Measurements from ENCODE around the gene SHC1.

The SHC1 gene

DNA sequence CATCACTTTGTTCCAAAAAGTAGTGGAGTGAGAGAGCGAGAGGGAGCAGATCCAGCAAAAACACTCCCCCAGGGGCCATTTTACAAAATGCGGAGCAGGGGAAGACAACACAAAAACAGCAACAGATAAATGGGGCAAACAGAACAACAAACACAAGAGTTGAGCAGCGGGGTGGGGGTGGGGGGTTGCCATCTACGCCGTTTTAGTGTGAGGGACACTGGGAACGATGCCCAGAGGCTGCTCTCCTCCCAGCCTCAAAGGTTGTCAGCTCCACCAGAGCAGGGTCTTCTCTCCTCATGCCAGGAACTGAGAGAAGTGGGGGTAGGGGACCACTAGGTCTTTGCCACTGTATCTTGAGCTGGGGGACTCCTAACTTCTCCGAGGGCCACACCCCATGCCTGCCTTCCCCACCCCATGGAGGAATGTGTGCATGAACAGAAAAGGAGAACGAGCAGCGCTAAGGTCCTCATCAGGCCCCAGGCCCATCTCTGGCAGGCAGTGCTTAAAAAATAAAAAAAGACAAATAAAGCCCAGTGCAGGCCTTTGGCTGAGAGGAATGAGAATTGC lies 13.4 kb downstream of the SHC1 start:
- DNase-seq (ENCODE audit: insufficient read length) (no peak), FAIRE-seq (no peak)
- TF ChIP-seq TAF1 (IDR thresholded peaks at IDR 0.05; ENCODE audit: borderline replicate concordance, low read depth, low read length) (no peak), POLR2AphosphoS5 (IDR thresholded peaks at IDR 0.05; ENCODE audit: low read depth, low read length) (no peak), POLR2A (IDR thresholded peaks at IDR 0.05; ENCODE audit: low read depth, low read length) (no peak)

DNA sequence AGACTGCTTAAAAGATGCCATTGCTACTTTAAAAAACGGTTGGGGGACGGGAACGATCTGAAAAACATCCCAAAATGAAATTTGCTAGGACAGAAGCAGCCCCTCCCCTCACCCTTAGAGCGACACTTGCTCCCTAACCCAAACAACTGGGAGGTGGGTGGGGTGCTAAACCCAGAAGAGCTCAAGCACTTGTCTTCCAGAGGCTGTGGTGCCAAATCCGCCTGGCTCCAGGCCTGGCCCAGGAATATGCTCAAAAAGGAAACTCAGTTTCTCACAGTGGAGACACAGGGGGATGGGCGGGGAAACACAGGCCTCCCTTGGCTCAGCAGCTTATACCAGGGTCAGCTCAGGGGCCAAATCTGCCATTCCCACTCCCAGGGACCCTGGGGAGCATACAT lies 14.0 kb downstream of the SHC1 start:
- FAIRE-seq, result no peak
- TF ChIP-seq TAF1 (IDR thresholded peaks at IDR 0.05; ENCODE audit: borderline replicate concordance, low read depth, low read length) (no peak), POLR2AphosphoS5 (IDR thresholded peaks at IDR 0.05; ENCODE audit: low read depth, low read length) (no peak; the same call in 1 of the 2 replicates), POLR2A (IDR thresholded peaks at IDR 0.05; ENCODE audit: low read depth, low read length) (no peak)
- DNase-seq (ENCODE audit: insufficient read length), result no peak

DNA sequence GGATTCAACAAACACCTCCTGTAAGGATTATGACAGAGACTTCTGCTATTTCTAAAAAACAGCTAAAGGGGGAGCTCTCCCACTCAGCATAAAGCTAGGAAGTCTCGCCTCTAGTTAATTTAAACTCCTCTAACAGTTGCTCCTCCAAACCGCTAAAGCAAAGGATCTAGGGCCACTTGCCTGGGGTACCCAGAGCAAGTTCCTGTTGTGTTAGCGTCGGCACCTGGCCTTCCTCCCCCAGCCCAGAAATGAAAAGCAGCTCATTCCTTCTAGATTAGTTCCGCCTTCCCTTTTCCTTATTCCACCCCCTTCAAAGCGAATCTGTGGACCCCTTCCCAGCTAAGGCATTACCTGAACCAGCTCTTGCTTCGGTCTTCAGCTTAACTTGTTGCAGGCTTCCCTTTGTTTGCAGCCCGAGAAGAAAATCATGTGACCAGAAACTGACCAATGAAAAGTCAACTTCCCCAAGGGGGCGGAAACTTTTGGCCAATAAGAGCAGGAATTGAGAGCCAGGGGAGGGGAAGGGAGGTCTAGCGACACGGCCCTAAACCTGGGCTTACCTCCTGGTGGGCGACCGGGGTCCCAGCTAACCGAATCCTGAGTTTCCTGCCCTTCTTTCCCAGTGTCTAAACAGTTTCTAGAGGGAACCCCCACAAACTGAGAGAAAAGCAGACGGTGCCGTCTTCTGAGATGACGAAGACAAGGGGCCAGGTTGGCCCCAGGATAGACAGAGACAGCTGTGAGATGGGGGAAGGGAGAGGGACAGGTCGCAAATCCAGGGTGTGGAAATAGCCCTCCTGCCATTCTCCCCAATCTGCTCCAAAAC lies 14.6 kb downstream of the SHC1 start, which contains the start of gene PBXIP1:
TSS of gene PBXIP1 (minus strand) at position 382 of the 826 bp plus-strand sequence. CDS start 2,378 bp downstream, outside the sequence.
- DNase-seq (ENCODE audit: insufficient read length), result peak; percentile 90
- peak; percentile 93 for FAIRE-seq
- no peak for TF ChIP-seq TAF1 (IDR thresholded peaks at IDR 0.05; ENCODE audit: borderline replicate concordance, low read depth, low read length)
- TF ChIP-seq POLR2A (IDR thresholded peaks at IDR 0.05; ENCODE audit: low read depth, low read length), result no peak
- no peak; the same call in 1 of the 2 replicates for TF ChIP-seq POLR2AphosphoS5 (IDR thresholded peaks at IDR 0.05; ENCODE audit: low read depth, low read length)

DNA sequence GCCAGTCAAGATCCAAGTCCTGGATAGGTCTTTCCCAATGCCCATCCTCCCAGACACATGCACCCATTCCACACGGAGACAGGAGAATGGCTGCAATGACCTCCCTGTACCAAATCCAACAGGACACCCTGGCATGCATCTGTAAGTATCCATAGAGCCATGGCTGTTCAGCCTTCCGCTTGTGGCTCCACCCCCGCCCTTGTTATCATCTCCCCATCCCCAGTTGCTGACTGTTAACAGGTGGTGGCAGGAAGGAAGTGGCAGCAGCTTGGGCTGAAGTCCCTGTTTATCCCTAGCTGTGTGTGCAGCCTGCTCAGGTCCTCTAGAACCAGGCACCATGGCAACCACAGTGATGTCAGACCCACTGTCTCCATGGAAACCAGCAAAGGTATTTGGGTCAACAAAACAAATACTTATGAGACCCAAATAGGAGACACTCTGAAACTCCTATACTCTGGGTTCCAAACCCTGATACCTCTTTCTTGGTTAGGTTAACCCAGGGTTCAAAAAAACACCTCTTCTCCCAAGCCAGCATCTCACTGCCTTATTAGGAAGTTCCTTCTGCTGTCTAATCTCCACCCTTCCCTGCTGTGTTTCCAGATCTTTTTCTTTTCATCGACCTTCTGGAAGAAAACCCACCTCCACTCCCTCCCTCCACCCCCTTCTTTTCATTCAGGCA lies 15.4 kb downstream of the SHC1 start:
- TF ChIP-seq POLR2A (IDR thresholded peaks at IDR 0.05; ENCODE audit: low read depth, low read length), result no peak
- no peak for TF ChIP-seq TAF1 (IDR thresholded peaks at IDR 0.05; ENCODE audit: borderline replicate concordance, low read depth, low read length)
- TF ChIP-seq POLR2AphosphoS5 (IDR thresholded peaks at IDR 0.05; ENCODE audit: low read depth, low read length), result no peak
- peak; percentile 75 for FAIRE-seq
- DNase-seq (ENCODE audit: insufficient read length), result no peak

GRCh38 chr1:154954541-154954940 lies 16.0 kb downstream of the SHC1 start:
- DNase-seq (ENCODE audit: insufficient read length) (no peak), FAIRE-seq (no peak)

DNA sequence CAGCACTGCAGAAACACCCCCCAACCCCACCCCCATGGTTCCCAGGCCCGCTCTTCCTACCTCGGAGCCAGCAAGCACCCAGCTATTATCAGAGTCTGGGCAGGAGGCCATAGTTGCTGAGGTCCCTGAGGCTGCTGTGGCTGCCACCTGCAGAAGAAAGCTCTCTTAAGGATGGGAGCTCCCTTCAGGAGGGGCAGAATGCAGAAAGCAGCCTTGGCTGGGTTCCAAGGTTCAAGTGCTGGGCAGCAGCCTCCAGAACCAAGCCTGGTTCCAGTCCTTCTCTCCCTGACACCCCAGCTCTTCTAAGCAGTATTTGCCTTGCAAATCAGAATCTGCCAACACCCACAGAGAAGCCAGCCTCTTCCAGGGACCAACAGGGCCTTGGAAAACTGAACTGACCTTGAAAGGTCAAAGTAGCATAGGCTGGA lies 16.9 kb downstream of the SHC1 start:
- DNase-seq (ENCODE audit: insufficient read length) (no peak), FAIRE-seq (no peak)
- TF ChIP-seq POLR2A (IDR thresholded peaks at IDR 0.05; ENCODE audit: low read depth, low read length), result no peak
- no peak for TF ChIP-seq POLR2AphosphoS5 (IDR thresholded peaks at IDR 0.05; ENCODE audit: low read depth, low read length)
- TF ChIP-seq TAF1 (IDR thresholded peaks at IDR 0.05; ENCODE audit: borderline replicate concordance, low read depth, low read length), result no peak

More at GRCh38 chr1:154954541-154954940, 16.0 kb downstream of the SHC1 start:
- no peak for TF ChIP-seq POLR2A (IDR thresholded peaks at IDR 0.05; ENCODE audit: low read depth, low read length)
- no peak for TF ChIP-seq POLR2AphosphoS5 (IDR thresholded peaks at IDR 0.05; ENCODE audit: low read depth, low read length)
- no peak for TF ChIP-seq TAF1 (IDR thresholded peaks at IDR 0.05; ENCODE audit: borderline replicate concordance, low read depth, low read length)

DNA sequence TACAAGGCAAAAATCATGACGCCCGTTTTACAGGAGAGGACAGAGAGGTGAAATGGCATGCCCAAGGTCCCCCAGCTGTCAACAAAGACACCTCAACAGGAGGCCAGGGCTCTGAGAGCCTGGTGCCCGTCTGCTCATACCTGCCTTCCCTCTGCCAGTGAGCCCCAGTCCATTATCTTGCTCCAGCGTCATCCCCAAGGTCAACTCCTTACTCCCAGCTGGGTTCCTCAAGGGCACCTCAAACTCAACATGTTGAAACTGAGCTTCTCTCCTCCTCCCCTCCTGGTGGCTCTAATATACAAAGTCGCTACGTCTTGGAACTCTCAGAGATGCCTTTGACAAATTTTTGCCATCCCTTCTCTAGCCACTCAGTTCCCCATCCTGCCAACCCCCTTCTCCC lies 17.9 kb downstream of the SHC1 start:
- no peak for TF ChIP-seq POLR2AphosphoS5 (IDR thresholded peaks at IDR 0.05; ENCODE audit: low read depth, low read length)
- TF ChIP-seq POLR2A (IDR thresholded peaks at IDR 0.05; ENCODE audit: low read depth, low read length), result no peak
- no peak for TF ChIP-seq TAF1 (IDR thresholded peaks at IDR 0.05; ENCODE audit: borderline replicate concordance, low read depth, low read length)
- FAIRE-seq (no peak), DNase-seq (ENCODE audit: insufficient read length) (no peak)

- TF ChIP-seq POLR2A (IDR thresholded peaks at IDR 0.05; ENCODE audit: low read depth, low read length) (no peak), TAF1 (IDR thresholded peaks at IDR 0.05; ENCODE audit: borderline replicate concordance, low read depth, low read length) (no peak), POLR2AphosphoS5 (IDR thresholded peaks at IDR 0.05; ENCODE audit: low read depth, low read length) (no peak)
- no peak for DNase-seq (ENCODE audit: insufficient read length)
Measured at GRCh38 chr1:154951901-154952657, 18.5 kb downstream of the SHC1 start.

GRCh38 chr1:154948079-154948478 lies 22.5 kb downstream of the SHC1 start:
- FAIRE-seq, result no peak
- DNase-seq (ENCODE audit: insufficient read length), result no peak
- TF ChIP-seq POLR2AphosphoS5 (IDR thresholded peaks at IDR 0.05; ENCODE audit: low read depth, low read length) (no peak), TAF1 (IDR thresholded peaks at IDR 0.05; ENCODE audit: borderline replicate concordance, low read depth, low read length) (no peak), POLR2A (IDR thresholded peaks at IDR 0.05; ENCODE audit: low read depth, low read length) (no peak)

More at GRCh38 chr1:154951901-154952657, 18.5 kb downstream of the SHC1 start:
- FAIRE-seq, result no peak

DNA sequence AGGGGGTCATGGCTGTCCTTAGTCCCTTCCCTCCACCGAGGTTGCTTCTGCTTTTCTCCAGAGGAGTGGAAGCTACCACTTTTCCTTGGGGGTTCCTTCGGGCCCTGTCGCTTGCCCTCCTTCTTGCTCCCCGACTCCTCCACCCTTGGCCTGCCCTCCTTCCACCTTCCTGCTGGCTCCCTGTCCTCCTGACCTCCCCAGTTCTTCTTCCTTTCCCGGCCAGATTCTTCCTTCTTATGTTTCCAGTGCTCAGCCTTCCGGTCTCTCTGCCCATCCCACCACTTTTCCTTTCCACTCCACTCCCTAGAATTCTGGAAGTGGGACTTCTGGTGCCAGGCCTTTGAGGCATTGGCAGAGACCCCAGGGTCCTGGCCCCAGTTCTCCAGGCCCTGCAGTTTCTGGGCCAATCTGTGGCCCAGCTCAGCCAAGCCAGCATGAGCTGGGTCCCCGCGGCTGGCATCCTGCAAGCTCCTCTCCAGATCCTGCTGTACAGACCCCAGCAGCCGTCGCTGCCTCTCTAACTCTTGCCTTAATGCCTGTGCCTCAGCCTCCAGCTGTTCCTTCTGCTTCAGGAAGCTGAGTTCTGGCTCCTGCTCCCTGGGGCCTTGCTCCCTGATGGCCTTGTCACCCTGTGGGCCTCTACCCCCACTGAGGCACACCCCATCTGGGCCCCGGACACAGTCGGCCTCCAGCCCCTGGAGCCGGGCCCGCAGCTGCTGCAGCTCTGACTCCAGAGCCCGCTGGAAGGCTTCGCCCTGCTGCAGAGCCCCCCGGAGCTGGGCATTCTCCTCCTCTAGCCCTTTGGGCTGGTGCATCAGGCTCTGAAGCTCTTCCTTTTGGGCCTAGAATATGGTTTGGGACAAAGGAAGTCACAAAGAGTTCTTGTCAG lies 24.3 kb downstream of the SHC1 start:
- FAIRE-seq, result no peak
- no peak for DNase-seq (ENCODE audit: insufficient read length)
- no peak for TF ChIP-seq POLR2AphosphoS5 (IDR thresholded peaks at IDR 0.05; ENCODE audit: low read depth, low read length)
- TF ChIP-seq POLR2A (IDR thresholded peaks at IDR 0.05; ENCODE audit: low read depth, low read length), result no peak
- no peak for TF ChIP-seq TAF1 (IDR thresholded peaks at IDR 0.05; ENCODE audit: borderline replicate concordance, low read depth, low read length)
